Subcutaneous adipose tissue (tissue), 4 donors: ENCODE results near the gene SYNE4. TPM values are rescaled to one million over a fixed set of nuclear protein-coding genes. Genes with fewer than 3 reads are reported as not detected.

Experiments
- CTCF ChIP-seq: fragments of 450-650 bp; IDR thresholded peaks from one replicate; pipeline ENCODE4 v1.5.1; 2016; ENCODE audit warnings: low read depth, mild to moderate bottlenecking, control low read depth, antibody characterized with exemption, moderate library complexity
- total RNA-seq, 4 donors: library from RNA; depleted of rRNA; stranded (reverse); fragments of >200 nt; gene quantifications; one replicate each; pipeline ENCODE4 v1.1.0, GENCODE V29; 2016

SYNE4 gene
- total RNA-seq, 4 donors from 2014 or later: 1.5 TPM; not detected in 3

GRCh38 chr19:36019061-36019670, 10.6 kb upstream of the SYNE4 start:
- no peak for TF ChIP-seq CTCF

GRCh38 chr19:36014012-36014924, 5.7 kb upstream of the SYNE4 start, which contains the start of gene ALKBH6:
Gene ALKBH6, minus strand, starts transcription at chr19:36014213. Its CDS starts 816 bp downstream, at chr19:36013397.
- TF ChIP-seq CTCF: peak; percentile 13

- no peak for TF ChIP-seq CTCF
Observed at GRCh38 chr19:36013280-36014011, 4.8 kb upstream of the SYNE4 start.

- TF ChIP-seq CTCF: no peak
Observed at GRCh38 chr19:36010402-36010801, 1.8 kb upstream of the SYNE4 start.

- no peak for TF ChIP-seq CTCF
Observed at GRCh38 chr19:36009633-36010379, 1.2 kb upstream of the SYNE4 start.

GRCh38 chr19:36009220-36009619, 607 bp upstream of the SYNE4 start:
- no peak for TF ChIP-seq CTCF
